Pancreas (tissue), 10 donors: Measurements from ENCODE around the gene NPLOC4. TPM values are rescaled to one million over a fixed set of nuclear protein-coding genes. Genes with fewer than 3 reads are reported as not detected.

Experiments used
- ATAC-seq, 4 donors: fragments of 200-7000 bp; cut with Tn5 transposase; one replicate each; pipeline versions ENCODE4 v1.8.0 to v1.9.1; 2020; ENCODE audit warnings: mild to moderate bottlenecking in 4 of 4, moderate library complexity in 4 of 4
- DNase-seq, 6 donors: peaks; one replicate each; pipeline ENCODE4 v3.0.0-alpha.2; 2020
- FAIRE-seq: peaks from 2 replicates; lab custom pipeline; 2012; peaks lifted over from hg19 to GRCh38; lab: Jason Lieb, UNC
- H3K27ac ChIP-seq, 4 donors: fragments of 200-600 bp; sonication (generic); 1 replicate in 3 of 4; 2 replicates in 1 of 4; pipeline versions ENCODE4 v1.5.0 to v1.8.0; 2020
- H3K27me3 ChIP-seq, 4 donors: fragments of 200-600 bp; one replicate each; pipeline ENCODE4 v1.8.0; 2021
- H3K36me3 ChIP-seq, 3 donors: fragments of 200-600 bp; sonication (generic) in 1 of 3; one replicate each; pipeline versions ENCODE4 v1.5.0 to v1.8.0; 2020 to 2021
- H3K4me1 ChIP-seq, 3 donors: fragments of 200-600 bp; one replicate each; pipeline ENCODE4 v1.8.0; 2021
- H3K4me3 ChIP-seq, 4 donors: fragments of 200-600 bp; sonication (generic) in 2 of 4; one replicate each; pipeline versions ENCODE4 v1.5.0 to v1.8.0; 2020 to 2021
- H3K9me3 ChIP-seq, 4 donors: fragments of 200-600 bp; one replicate each; pipeline ENCODE4 v1.8.0; 2021
- CTCF ChIP-seq, 4 donors: fragments of 200-600 bp; sonication (generic) in 3 of 4; IDR thresholded peaks; one replicate each; pipeline versions ENCODE4 v1.5.0 to v1.8.0; 2021; ENCODE audit warnings: antibody characterized with exemption in 4 of 4
- WGBS, 2 donors: extraction: QIAGEN DNeasy Blood & Tissue Kit; methylation state at CpG; one replicate each; pipeline ENCODE4 v1.1.7; 2013; 5-methylcytosine and 5-hydroxymethylcytosine counted together
- intact Hi-C, 3 donors: fragments of 100-400 bp; cut with DNase I; formaldehyde crosslinking; loops; one replicate each; pipeline versions ENCODE4 v1.11.1 to v1.14.2; 2022
- polyA plus RNA-seq, 2 donors: library from polyadenylated mRNA; stranded (reverse); fragments of 200-250 nt; gene quantifications; one replicate each; pipeline ENCODE4 v1.2.3, GENCODE V29; 2013
- total RNA-seq, 6 donors: library from RNA; stranded (reverse); fragmentation: NEBNext Ultra II Directional in 4 of 6; extraction: Animal tissue kit (Norgen Biotek cat#: 25700) in 4 of 6; gene quantifications; one replicate each; pipeline versions ENCODE4 v1.2.1 to v1.2.4, GENCODE V29; 2021 to 2023
- donor health status: healthy with polysubstance abuse.
- donor health status: DM: no; HTN: no; CAD: no; lungs with moderate emphysema.
- donor health status: DM: no; HTN: no; CAD: no.
- donor health status: control.
- donor health status: control.
- donor health status: Bipolar disorder and iron deficiency.
- donor health status: DM: yes; HTN: yes; CAD: no.
- donor health status: DM: no; HTN: no; CAD: no.
- donor health status: DM: no; HTN: no; CAD: no.
- donor health status: DM: yes; HTN: yes; CAD: no.

Gene NPLOC4
- total and polyA plus RNA-seq, 8 donors = 32.5 to 54.8 (median 35.3) TPM

GRCh38 chr17:81553018-81553615 is 83.8 kb downstream of the NPLOC4 start:
- no peaks in the 10 kb centered on the region for H3K9me3 ChIP-seq
- no peak for TF ChIP-seq CTCF (IDR thresholded peaks at IDR 0.05)
- WGBS, 2 donors = 1% methylated on average over 18 to 19 of the region's 19 CpGs
- H3K4me1 ChIP-seq = peaks cover 0 to 12% (median 6%) of the 10 kb centered on the region in 3 donors
- intact Hi-C loops = no loop called here
- DNase-seq (peak in 5 of 6 donors; percentile 64 to 84 (median 74)), FAIRE-seq (no peak), ATAC-seq (peak; percentile 59 to 76 (median 71))
- H3K36me3 ChIP-seq = peaks cover 0 to 6% (median 2%) of the 10 kb centered on the region in 3 donors
- no peaks in the 10 kb centered on the region for H3K27me3 ChIP-seq
- peak overlapping the region; percentile 36 to 81 (median 72) for H3K27ac ChIP-seq
- H3K4me3 ChIP-seq = peak overlapping the region; percentile 89 to 99 (median 94)

- Histone ChIP-seq H3K4me1 (peaks cover 0 to 12% (median 6%) of the 10 kb centered on the region in 3 donors), H3K27me3 (no peaks in the 10 kb centered on the region), H3K9me3 (no peaks in the 10 kb centered on the region), H3K27ac (peak within 1 kb of the TSS; percentile 36 to 81 (median 72)), H3K36me3 (no peaks in the 10 kb centered on the region), H3K4me3 (peak within 1 kb of the TSS; percentile 89 to 99 (median 94))
- intact Hi-C loops = no loop called here
- TF ChIP-seq CTCF (IDR thresholded peaks at IDR 0.05) = no peak
- FAIRE-seq (no peak), DNase-seq (peak; percentile 75 to 93 (median 84)), ATAC-seq (peak; percentile 75 to 86 (median 82))
- 0% methylated on average over 46 to 85 of the region's 85 CpGs for WGBS, 2 donors
These were observed 84.5 kb downstream of the NPLOC4 start, which contains the start of gene FAAP100 for GRCh38 chr17:81552244-81553017. TSS of gene FAAP100 (minus strand) at chr17:81552353. CDS start at chr17:81552330, 23 bp downstream.

GRCh38 chr17:81551458-81552243 is 85.3 kb downstream of the NPLOC4 start:
- peaks cover 0 to 12% (median 6%) of the 10 kb centered on the region in 3 donors for H3K4me1 ChIP-seq
- TF ChIP-seq CTCF (IDR thresholded peaks at IDR 0.05) = no peak
- peak overlapping the region; percentile 89 to 99 (median 94) for H3K4me3 ChIP-seq
- H3K9me3 ChIP-seq = no peaks in the 10 kb centered on the region
- no peaks in the 10 kb centered on the region for H3K27me3 ChIP-seq
- peaks cover 0 to 8% (median under 1%) of the 10 kb centered on the region in 3 donors for H3K36me3 ChIP-seq
- intact Hi-C loops = no loop called here
- ATAC-seq = peak; percentile 3 to 40 (median 10)
- 0 to 1% methylated on average over 56 to 69 of the region's 69 CpGs for WGBS, 2 donors
- DNase-seq = peak; percentile 52 to 84 (median 62)
- H3K27ac ChIP-seq = peak overlapping the region; percentile 36 to 81 (median 72)
- no peak for FAIRE-seq

GRCh38 chr17:81550830-81551457 is 86.0 kb downstream of the NPLOC4 start:
- Histone ChIP-seq H3K27me3 (no peaks in the 10 kb centered on the region), H3K9me3 (no peaks in the 10 kb centered on the region), H3K36me3 (peaks cover 0 to 14% (median 7%) of the 10 kb centered on the region in 3 donors), H3K4me3 (peak overlapping the region; percentile 89 to 99 (median 94)), H3K4me1 (peaks cover 0 to 12% (median 6%) of the 10 kb centered on the region in 3 donors), H3K27ac (no peak overlapping the region)
- no peak for ATAC-seq
- no peak for TF ChIP-seq CTCF (IDR thresholded peaks at IDR 0.05)
- 67 to 69% methylated on average over 27 of the region's 27 CpGs for WGBS, 2 donors
- FAIRE-seq = no peak
- DNase-seq = peak in 5 of 6 donors; percentile 24 to 80 (median 55)
- intact Hi-C loops = no loop called here
